Heart left ventricle (tissue), 16 donors: ENCODE data around the gene BLTP2. TPM values are rescaled to one million over a fixed set of nuclear protein-coding genes. Genes with fewer than 3 reads are reported as not detected.
"Not testable (repeated sequence)": the region's sequence is repeated elsewhere in the genome, so short reads cannot be mapped to it uniquely, and the experiment has no call there.

ENCODE experiments used
- ATAC-seq, 4 donors: fragments of 200-7000 bp; cut with Tn5 transposase; one replicate each; pipeline ENCODE4 v1.9.1; 2020 to 2022; ENCODE audit warnings: moderate library complexity in 4 of 4, mild to moderate bottlenecking in 3 of 4, moderate number of reproducible peaks in 1 of 4
- DNase-seq, 5 donors: peaks; one replicate each; pipeline ENCODE4 v3.0.0-alpha.2; 2020
- H3K27ac ChIP-seq, 12 donors: fragments of 200-600 bp; sonication (generic) in 4 of 12; one replicate each; pipeline versions ENCODE4 v1.5.0 to v1.8.0; 2016 to 2022; ENCODE audit warnings: mild to moderate bottlenecking in 2 of 12
- H3K27me3 ChIP-seq, 9 donors: fragments of 200-600 bp; sonication (generic) in 2 of 9; one replicate each; pipeline versions ENCODE4 v1.5.1 to v1.8.0; 2016 to 2022; ENCODE audit warnings: mild to moderate bottlenecking in 3 of 9
- H3K36me3 ChIP-seq, 9 donors: fragments of 200-600 bp; sonication (generic) in 2 of 9; one replicate each; pipeline versions ENCODE4 v1.5.0 to v1.8.0; 2018 to 2022; ENCODE audit warnings: mild to moderate bottlenecking in 2 of 9
- H3K4me1 ChIP-seq, 12 donors: fragments of 200-600 bp; sonication (generic) in 4 of 12; one replicate each; pipeline versions ENCODE4 v1.5.0 to v1.8.0; 2016 to 2022; ENCODE audit warnings: mild to moderate bottlenecking in 3 of 12
- H3K4me3 ChIP-seq, 12 donors: fragments of 200-600 bp; sonication (generic) in 4 of 12; one replicate each; pipeline versions ENCODE4 v1.5.0 to v1.8.0; 2017 to 2022; ENCODE audit warnings: mild to moderate bottlenecking in 9 of 12, moderate library complexity in 4 of 12
- H3K9me3 ChIP-seq, 12 donors: fragments of 200-600 bp; sonication (generic) in 4 of 12; one replicate each; pipeline versions ENCODE4 v1.5.0 to v1.8.0; 2016 to 2022; ENCODE audit warnings: mild to moderate bottlenecking in 1 of 12
- POLR2A ChIP-seq, 2 donors: fragments of 450-650 bp; IDR thresholded peaks; one replicate each; pipeline ENCODE4 v1.6.1; 2017; ENCODE audit warnings: antibody characterized with exemption in 2 of 2, mild to moderate bottlenecking in 2 of 2, moderate library complexity in 2 of 2
- WGBS, 4 donors: extraction: QIAGEN DNeasy Blood & Tissue Kit in 2 of 4; methylation state at CpG; one replicate each; pipeline versions ENCODE4 v1.1.5 to v1.1.7; 2013 to 2018; 5-methylcytosine and 5-hydroxymethylcytosine counted together
- intact Hi-C, 10 donors: fragments of 100-400 bp; cut with DNase I; formaldehyde crosslinking; loops; one replicate each; pipeline versions ENCODE4 v1.11.1 to v1.14.2; 2022
- polyA plus RNA-seq, 2 donors: library from polyadenylated mRNA; stranded (reverse); fragments of 200-250 nt; gene quantifications; one replicate each; pipeline ENCODE4 v1.2.3, GENCODE V29; 2013
- total RNA-seq, 9 donors: library from RNA; depleted of rRNA in 2 of 9; stranded (reverse); fragments of >200 nt in 2 of 9; fragmentation: NEBNext Ultra II Directional in 3 of 9; extraction: Animal tissue kit (Norgen Biotek cat#: 25700) in 3 of 9; gene quantifications; one replicate each; pipeline versions ENCODE4 v1.1.0 to v1.2.4, GENCODE V29; 2016 to 2023
- TF ChIP-seq, protein P1 (sequence below), 12 donors: fragments of 200-600 bp; sonication (generic) in 4 of 12; IDR thresholded peaks; one replicate each; pipeline versions ENCODE4 v1.5.0 to v1.8.0; 2018 to 2022; ENCODE audit warnings: antibody characterized with exemption in 12 of 12, mild to moderate bottlenecking in 5 of 12
- donor health status: ischemic (EF 13 %, LVEDD 7.1; RV severe dilation, severe dysfunction).
- donor health status: healthy with polysubstance abuse.
- donor health status: DM: no; HTN: yes; CAD: no.
- donor health status: DM: no; HTN: no; CAD: no.
- donor health status: ischemic (EF 25% LVEDD 6.9; RV normal size, moderate dysfunction).
- donor health status: ischemic (EF 25% LVEDD 5.7; RV mildly dilated, moderate dysfunction).
- donor health status: healthy.
- donor health status: DM: yes; HTN: yes; CAD: no.
- donor health status: ischemic (EF 35%, LVEDD 5.7; RV mildly dilated, moderate dysfunction).
- donor health status: nonischemic (EF 11% LVEDD 7.7; RV severe dilation, severe dysfunction).
- donor health status: DM: yes; HTN: yes; CAD: no.
- donor health status: PGD.
- donor health status: ischemic (EF 29% LVEDD 5.4; RV normal size, mild dysfunction).
- donor health status: nonischemic (EF 23%, LVEDD 6.1; RV moderate dilation, normal function).

BLTP2 gene
- total and polyA plus RNA-seq, 11 donors: 19.8 to 116 (median 74.0) TPM

DNA sequence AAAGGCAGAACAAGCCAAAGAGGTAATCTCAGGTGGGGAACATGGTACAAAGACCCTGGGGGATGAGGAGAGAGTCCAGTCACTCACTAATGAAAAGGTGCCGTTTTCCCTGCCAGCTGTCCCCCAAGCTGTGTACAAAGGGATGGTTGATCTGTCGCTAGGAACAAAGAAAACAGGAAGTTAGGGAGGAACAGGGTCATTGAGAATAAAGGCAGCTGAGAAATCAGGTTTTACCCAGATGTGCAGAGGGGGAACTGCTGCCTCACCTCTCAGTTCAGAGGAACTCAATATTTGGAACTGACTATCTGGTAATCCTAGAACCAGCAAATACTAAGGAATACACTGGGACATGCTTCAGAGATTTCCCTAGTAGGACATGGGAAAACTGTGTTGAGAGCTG lies 32.4 kb downstream of the BLTP2 start:
- Histone ChIP-seq H3K36me3 (peaks cover 0 to 88% (median 43%) of the 10 kb centered on the region in 9 donors), H3K4me1 (no peaks in the 10 kb centered on the region), H3K27ac (no peak overlapping the region), H3K9me3 (no peaks in the 10 kb centered on the region), H3K4me3 (no peak overlapping the region), H3K27me3 (no peaks in the 10 kb centered on the region)
- 42 to 61% (median 51%) methylated on average over 2 of the region's 2 CpGs for WGBS, 4 donors
- DNase-seq (no peak), ATAC-seq (no peak)
- no peak for TF ChIP-seq POLR2A (IDR thresholded peaks at IDR 0.05)
- TF ChIP-seq, protein P1, sequence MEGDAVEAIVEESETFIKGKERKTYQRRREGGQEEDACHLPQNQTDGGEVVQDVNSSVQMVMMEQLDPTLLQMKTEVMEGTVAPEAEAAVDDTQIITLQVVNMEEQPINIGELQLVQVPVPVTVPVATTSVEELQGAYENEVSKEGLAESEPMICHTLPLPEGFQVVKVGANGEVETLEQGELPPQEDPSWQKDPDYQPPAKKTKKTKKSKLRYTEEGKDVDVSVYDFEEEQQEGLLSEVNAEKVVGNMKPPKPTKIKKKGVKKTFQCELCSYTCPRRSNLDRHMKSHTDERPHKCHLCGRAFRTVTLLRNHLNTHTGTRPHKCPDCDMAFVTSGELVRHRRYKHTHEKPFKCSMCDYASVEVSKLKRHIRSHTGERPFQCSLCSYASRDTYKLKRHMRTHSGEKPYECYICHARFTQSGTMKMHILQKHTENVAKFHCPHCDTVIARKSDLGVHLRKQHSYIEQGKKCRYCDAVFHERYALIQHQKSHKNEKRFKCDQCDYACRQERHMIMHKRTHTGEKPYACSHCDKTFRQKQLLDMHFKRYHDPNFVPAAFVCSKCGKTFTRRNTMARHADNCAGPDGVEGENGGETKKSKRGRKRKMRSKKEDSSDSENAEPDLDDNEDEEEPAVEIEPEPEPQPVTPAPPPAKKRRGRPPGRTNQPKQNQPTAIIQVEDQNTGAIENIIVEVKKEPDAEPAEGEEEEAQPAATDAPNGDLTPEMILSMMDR (IDR thresholded peaks at IDR 0.05): no peak
- intact Hi-C loops: loop anchor here in 8 of 10 donors (2.0 to 10.0 kb wide), 6 partner anchors 60 to 120 kb away; partner anchors contain the start of gene UNC119 (in 2 of the 8)

DNA sequence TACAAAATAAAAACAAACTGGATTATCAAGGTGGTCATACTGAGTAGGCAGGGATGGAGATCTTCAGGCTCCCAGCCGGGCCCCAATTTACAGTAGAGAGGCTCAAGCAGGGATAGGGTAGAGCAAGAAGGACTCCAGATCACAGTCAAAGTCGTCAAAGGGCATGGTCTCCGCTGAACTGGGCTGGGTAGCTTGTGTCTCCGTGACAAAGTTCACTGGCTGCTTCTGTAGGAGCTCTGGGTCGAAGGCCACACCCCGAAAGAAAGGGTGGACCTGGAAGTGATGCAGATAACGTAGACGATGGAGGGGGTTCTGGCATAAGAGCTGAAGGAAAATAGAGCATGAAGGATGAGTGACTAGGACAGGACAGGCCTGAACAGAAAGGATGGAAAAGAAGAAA lies 34.6 kb downstream of the BLTP2 start:
- Histone ChIP-seq H3K27ac (no peak overlapping the region), H3K9me3 (no peaks in the 10 kb centered on the region), H3K4me1 (no peaks in the 10 kb centered on the region), H3K4me3 (no peak overlapping the region), H3K27me3 (no peaks in the 10 kb centered on the region), H3K36me3 (peaks cover 0 to 78% (median 21%) of the 10 kb centered on the region in 9 donors)
- TF ChIP-seq POLR2A (IDR thresholded peaks at IDR 0.05): no peak
- TF ChIP-seq, protein P1 (IDR thresholded peaks at IDR 0.05): no peak
- intact Hi-C loops: loop anchor here in 7 of 10 donors (5.0 to 10.0 kb wide), 4 partner anchors 58 to 118 kb away; partner anchors contain the start of gene UNC119 (in 2 of the 7)
- 84 to 86% (median 85%) methylated on average over 8 of the region's 8 CpGs for WGBS, 4 donors
- ATAC-seq (no peak), DNase-seq (no peak)

DNA sequence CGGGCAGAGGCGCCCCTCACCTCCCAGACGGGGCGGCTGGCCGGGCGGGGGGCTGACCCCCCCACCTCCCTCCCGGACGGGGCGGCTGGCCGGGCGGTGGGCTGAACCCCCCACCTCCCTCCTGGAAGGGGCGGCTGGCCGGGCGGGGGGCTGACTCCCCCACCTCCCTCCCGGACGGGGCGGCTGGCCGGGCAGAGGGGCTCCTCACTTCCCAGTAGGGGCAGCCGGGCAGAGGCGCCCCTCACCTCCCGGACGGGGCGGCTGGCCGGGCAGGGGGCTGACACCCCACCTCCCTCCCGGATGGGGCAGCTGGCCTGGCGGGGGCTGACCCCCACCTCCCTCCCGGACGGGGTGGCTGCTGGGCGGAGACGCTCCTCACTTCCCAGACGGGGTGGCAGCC lies 40.9 kb downstream of the BLTP2 start:
- intact Hi-C loops, ATAC-seq: not testable (repeated sequence)
- 80 to 98% (median 95%) methylated on average over 1 to 31 of the region's 31 CpGs for WGBS, 4 donors

DNA sequence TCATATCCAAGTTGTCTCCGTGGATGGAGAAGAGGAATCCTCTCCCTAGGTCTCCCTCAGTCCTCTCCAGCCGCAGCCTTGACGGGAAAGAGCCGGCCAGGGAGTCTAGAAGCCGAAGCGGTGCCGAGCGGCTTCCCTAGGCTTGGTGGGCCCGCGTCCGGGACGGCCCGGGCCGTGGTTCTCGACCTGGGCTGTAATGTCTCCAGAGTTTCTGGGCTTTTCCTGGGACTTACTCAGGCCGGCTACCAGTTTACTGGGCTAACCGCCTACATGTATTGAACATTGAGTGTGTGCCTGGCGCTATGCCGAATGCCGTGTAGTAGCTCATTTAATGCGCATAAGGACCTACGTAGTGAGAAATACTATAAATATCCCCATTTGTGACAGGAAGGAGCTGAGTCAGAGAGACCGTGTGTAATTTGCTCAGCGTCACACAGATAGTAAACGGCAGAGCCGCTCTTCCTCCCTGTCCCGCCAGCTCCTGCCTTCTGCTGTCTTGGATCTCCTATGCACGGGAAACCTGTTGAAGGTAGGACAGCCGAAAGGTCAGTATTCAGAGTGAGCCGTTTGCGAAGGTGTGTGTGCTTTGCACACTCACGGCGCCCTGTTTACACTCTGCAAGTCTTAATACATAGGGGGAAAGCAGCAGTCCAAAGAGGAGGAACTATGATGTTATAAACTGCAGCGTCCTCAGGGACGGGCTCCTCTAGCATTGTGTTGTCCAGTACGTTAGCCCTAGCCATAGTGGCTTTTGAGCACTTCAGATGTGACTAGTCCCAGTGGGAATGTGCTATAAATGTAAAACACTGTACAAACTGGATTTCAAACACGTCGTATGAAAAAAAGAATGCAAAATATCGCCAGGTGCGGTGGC lies 45.4 kb downstream of the BLTP2 start:
- TF ChIP-seq, protein P1 (IDR thresholded peaks at IDR 0.05): no peak
- TF ChIP-seq POLR2A (IDR thresholded peaks at IDR 0.05): no peak
- Histone ChIP-seq H3K27ac (peak overlapping the region; percentile 69 to 97 (median 94)), H3K36me3 (no peaks in the 10 kb centered on the region), H3K27me3 (no peaks in the 10 kb centered on the region), H3K9me3 (no peaks in the 10 kb centered on the region), H3K4me1 (peaks cover 0 to 30% (median 13%) of the 10 kb centered on the region in 12 donors), H3K4me3 (peak overlapping the region; percentile 49 to 86 (median 66))
- WGBS, 4 donors: 11 to 15% (median 13%) methylated on average over 32 to 40 of the region's 40 CpGs
- DNase-seq (peak; percentile 47 to 73 (median 61)), ATAC-seq (peak; percentile 33 to 82 (median 74))
- intact Hi-C loops: loop anchor here in 1 of 10 donors (2.0 kb wide), 1 partner anchor 45 kb away; the partner anchor contains the start of gene BLTP2

More for the DNA sequence above, 40.9 kb downstream of the BLTP2 start:
- not testable (repeated sequence) for DNase-seq, H3K27me3 ChIP-seq, H3K9me3 ChIP-seq, H3K4me3 ChIP-seq, H3K27ac ChIP-seq
- Histone ChIP-seq H3K36me3 (peaks cover 0 to 17% (median 0%) of the 10 kb centered on the region in 9 donors), H3K4me1 (peaks cover 0 to 13% (median 7%) of the 10 kb centered on the region in 12 donors)
